IMR-90 (cell line): ENCODE results near the gene TSKU. TPM values are rescaled to one million over a fixed set of nuclear protein-coding genes. Genes with fewer than 3 reads are reported as not detected.

ENCODE experiments used
- ATAC-seq: fragments of 200-7000 bp; cut with Tn5 transposase; 2 replicates; pipeline ENCODE4 v1.9.1; 2020; ENCODE audit warnings: low read depth, mild to moderate bottlenecking, moderate library complexity
- BruUV-seq: library from RNA; stranded (reverse); fragments of 400-500 nt; replicated peaks from 2 replicates; lab custom pipeline; 2021; lab: Mats Ljungman, UMichigan
- CTCF ChIA-PET: fragments of 300-600 bp; formaldehyde crosslinking; extraction: SDS; loops from one replicate; lab custom pipeline; 2021; ENCODE audit warnings: antibody characterized with exemption; lab: Yijun Ruan, JAX
- POLR2A ChIA-PET: fragments of 300-600 bp; sonication (Branson Sonifier 250); formaldehyde crosslinking; loops from one replicate; lab custom pipeline; 2022; ENCODE audit warnings: antibody characterized with exemption; ENCODE audit not compliant: unreplicated experiment; lab: Charles Lee
- DNase-seq: peaks from one replicate; pipeline ENCODE4 v3.0.0; 2013
- H2AFZ ChIP-seq: replicated peaks from 2 replicates; pipeline ENCODE3; 2013; ENCODE audit warnings: low read length, mild to moderate bottlenecking; ENCODE audit not compliant: poor library complexity
- H2AK5ac ChIP-seq: 2 replicates; pipeline ENCODE4 v1.6.1; 2013; ENCODE audit warnings: low read depth, low read length, inconsistent platforms
- H2AK9ac ChIP-seq: replicated peaks from 2 replicates; pipeline ENCODE3; 2013; ENCODE audit warnings: mild to moderate bottlenecking, low read depth, low read length, moderate library complexity; ENCODE audit not compliant: poor library complexity
- H2BK120ac ChIP-seq: 2 replicates; pipeline ENCODE4 v1.6.1; 2013; ENCODE audit warnings: low read depth, low read length, inconsistent platforms
- H2BK15ac ChIP-seq: 3 replicates; pipeline ENCODE4 v1.6.1; 2013; ENCODE audit warnings: low read depth, low read length, inconsistent platforms
- H2BK20ac ChIP-seq: 2 replicates; pipeline ENCODE4 v1.6.1; 2013; ENCODE audit warnings: low read depth, mild to moderate bottlenecking, inconsistent platforms, low read length, moderate library complexity
- H2BK5ac ChIP-seq: 2 replicates; pipeline ENCODE4 v1.6.1; 2013; ENCODE audit warnings: mild to moderate bottlenecking, low read depth, low read length, inconsistent platforms; ENCODE audit not compliant: poor library complexity, severe bottlenecking
- H3K14ac ChIP-seq: replicated peaks from 2 replicates; pipeline ENCODE4 v1.6.1; 2013; ENCODE audit warnings: low read depth, low read length, inconsistent platforms
- H3K18ac ChIP-seq: 2 replicates; pipeline ENCODE4 v1.6.1; 2013; ENCODE audit warnings: low read depth, low read length, control low read depth
- H3K23ac ChIP-seq: 2 replicates; pipeline ENCODE4 v1.6.1; 2013; ENCODE audit warnings: low read depth, low read length, inconsistent platforms
- H3K27ac ChIP-seq: 2 replicates; pipeline ENCODE4 v1.5.1; 2013; ENCODE audit warnings: mild to moderate bottlenecking, control low read depth, low read length; ENCODE audit not compliant: insufficient read depth
- H3K27me3 ChIP-seq: 2 replicates; pipeline ENCODE4 v1.6.1; 2013; ENCODE audit warnings: low read length; ENCODE audit not compliant: control insufficient read depth, insufficient read depth
- H3K36me3 ChIP-seq: 2 replicates; pipeline ENCODE4 v1.6.1; 2013; ENCODE audit warnings: low read length, mixed read lengths; ENCODE audit not compliant: control insufficient read depth, insufficient read depth
- H3K4ac ChIP-seq: 2 replicates; pipeline ENCODE4 v1.6.1; 2013; ENCODE audit warnings: low read depth, low read length, inconsistent platforms
- H3K4me1 ChIP-seq: 2 replicates; pipeline ENCODE4 v1.6.1; 2013; ENCODE audit warnings: low read length, mixed read lengths; ENCODE audit not compliant: control insufficient read depth, insufficient read depth
- H3K4me2 ChIP-seq: 2 replicates; pipeline ENCODE4 v1.6.1; 2013; ENCODE audit warnings: low read depth, mild to moderate bottlenecking, control low read depth, low read length, moderate library complexity
- H3K4me3 ChIP-seq: 2 replicates; pipeline ENCODE4 v1.5.1; 2013; ENCODE audit warnings: low read depth, mild to moderate bottlenecking, control low read depth, low read length, moderate library complexity; ENCODE audit not compliant: insufficient read depth
- H3K56ac ChIP-seq: 2 replicates; pipeline ENCODE4 v1.6.1; 2013; ENCODE audit warnings: low read length, inconsistent platforms; ENCODE audit not compliant: insufficient read depth; ENCODE audit errors: extremely low read depth
- H3K79me1 ChIP-seq, 2 experiments: 2 replicates each; pipeline ENCODE4 v1.6.1; 2013; ENCODE audit warnings: low read length in 2 of 2, inconsistent platforms in 1 of 2, low read depth in 1 of 2
- H3K9ac ChIP-seq: 2 replicates; pipeline ENCODE4 v1.6.1; 2013; ENCODE audit warnings: low read depth, low read length, control low read depth
- H3K9me1 ChIP-seq: 2 replicates; pipeline ENCODE4 v1.6.1; 2013; ENCODE audit warnings: low read length, inconsistent platforms; ENCODE audit not compliant: insufficient read depth
- H3K9me3 ChIP-seq: 2 replicates; pipeline ENCODE4 v1.6.1; 2013; ENCODE audit warnings: low read length; ENCODE audit not compliant: control insufficient read depth, insufficient read depth
- H4K20me1 ChIP-seq: 2 replicates; pipeline ENCODE4 v1.6.1; 2013; ENCODE audit warnings: low read length, inconsistent platforms; ENCODE audit not compliant: insufficient read depth
- H4K5ac ChIP-seq: 2 replicates; pipeline ENCODE4 v1.6.1; 2013; ENCODE audit warnings: mild to moderate bottlenecking, low read depth, low read length, control low read depth
- H4K8ac ChIP-seq, 2 experiments: 2 replicates each; pipeline ENCODE4 v1.6.1; 2013; ENCODE audit warnings: low read depth in 2 of 2, low read length in 2 of 2, control low read depth in 1 of 2, inconsistent platforms in 1 of 2
- H4K91ac ChIP-seq: 2 replicates; pipeline ENCODE4 v1.6.1; 2013; ENCODE audit warnings: low read depth, low read length, inconsistent platforms; ENCODE audit not compliant: insufficient read depth
- BHLHE40 ChIP-seq: fragments of 150-350 bp; IDR thresholded peaks from 2 replicates; pipeline ENCODE4 v1.6.1; 2016; ENCODE audit warnings: mild to moderate bottlenecking, low read depth, low read length
- CEBPB ChIP-seq: IDR thresholded peaks from 2 replicates; pipeline ENCODE4 v1.6.1; 2012; ENCODE audit warnings: low read depth, low read length, improper control_type of control experiment
- CHD1 ChIP-seq: IDR thresholded peaks from 2 replicates; pipeline ENCODE4 v1.6.1; 2012; ENCODE audit warnings: low read depth, low read length, improper control_type of control experiment
- CTCF ChIP-seq: conservative IDR thresholded peaks from 2 replicates; pipeline ENCODE4 v1.5.1; 2012; ENCODE audit warnings: mild to moderate bottlenecking, low read depth, low read length, improper control_type of control experiment
- FOS ChIP-seq: fragments of 150-350 bp; IDR thresholded peaks from 2 replicates; pipeline ENCODE4 v1.6.1; 2016; ENCODE audit warnings: low read depth, low read length
- MAFK ChIP-seq: IDR thresholded peaks from 2 replicates; pipeline ENCODE4 v1.6.1; 2012; ENCODE audit warnings: low read depth, low read length, improper control_type of control experiment
- MAZ ChIP-seq: IDR thresholded peaks from 2 replicates; pipeline ENCODE4 v1.6.1; 2012; ENCODE audit warnings: low read depth, mild to moderate bottlenecking, low read length, improper control_type of control experiment, moderate library complexity, borderline replicate concordance
- MXI1 ChIP-seq: IDR thresholded peaks from 2 replicates; pipeline ENCODE4 v1.6.1; 2012; ENCODE audit warnings: low read depth, mild to moderate bottlenecking, low read length, moderate library complexity, borderline replicate concordance
- NFE2L2 ChIP-seq: fragments of 150-350 bp; IDR thresholded peaks from 2 replicates; pipeline ENCODE4 v1.6.1; 2016; ENCODE audit warnings: low read depth, mild to moderate bottlenecking, low read length
- POLR2A ChIP-seq: IDR thresholded peaks from 2 replicates; pipeline ENCODE4 v1.6.1; 2012; ENCODE audit warnings: mild to moderate bottlenecking, low read depth, low read length
- RAD21 ChIP-seq: IDR thresholded peaks from 2 replicates; pipeline ENCODE4 v1.6.1; 2012; ENCODE audit warnings: low read length, improper control_type of control experiment
- RCOR1 ChIP-seq: IDR thresholded peaks from 2 replicates; pipeline ENCODE4 v1.6.1; 2012; ENCODE audit warnings: mild to moderate bottlenecking, low read length, improper control_type of control experiment; ENCODE audit not compliant: insufficient replicate concordance
- RFX5 ChIP-seq: IDR thresholded peaks from 2 replicates; pipeline ENCODE4 v1.8.0; 2012; ENCODE audit warnings: low read depth, mild to moderate bottlenecking, low read length, moderate library complexity
- SMC3 ChIP-seq: fragments of 150-350 bp; IDR thresholded peaks from 2 replicates; pipeline ENCODE4 v1.6.1; 2016; ENCODE audit warnings: low read depth, mild to moderate bottlenecking, antibody characterized with exemption, low read length, moderate library complexity
- WGBS, 2 experiments: methylation state at CpG; one replicate each; pipeline versions ENCODE4 v1.1.5 to v1.1.7; 2013; ENCODE audit warnings: missing lambda C conversion rate in 2 of 2; ENCODE audit not compliant: insufficient read length in 1 of 2; ENCODE audit errors: extremely low coverage in 2 of 2; 5-methylcytosine and 5-hydroxymethylcytosine counted together
- dilution Hi-C: fragments of 300-500 bp; cut with HindIII; formaldehyde crosslinking; loops from one replicate; pipeline ENCODE4 v1.14.3; 2018; ENCODE audit warnings: low sequenced_read_pairs; ENCODE audit not compliant: unreplicated experiment
- in situ Hi-C: fragments of 300-500 bp; cut with MboI; formaldehyde crosslinking; loops from 3 replicates; pipeline ENCODE4 v1.14.3; 2019; ENCODE audit warnings: low sequenced_read_pairs, inconsistent platforms, mixed read lengths
- intact Hi-C: fragments of 100-400 bp; cut with micrococcal nuclease; formaldehyde crosslinking; loops from 2 replicates; pipeline ENCODE4 v1.10.0; 2022
- polyA plus RNA-seq, 3 experiments: library from polyadenylated mRNA; depleted of rRNA; stranded (reverse); fragments of >200 nt; gene quantifications; 2 replicates each; pipeline ENCODE4 v1.2.3, GENCODE V29; 2012; ENCODE audit warnings: low replicate concordance in 1 of 3
- total RNA-seq: library from RNA; depleted of rRNA; stranded (reverse); fragments of >200 nt; gene quantifications from 2 replicates; pipeline ENCODE4 v1.2.3, GENCODE V29; 2012
- TF ChIP-seq, protein P1 (sequence below): fragments of 150-350 bp; IDR thresholded peaks from 2 replicates; pipeline ENCODE4 v1.6.1; 2016; ENCODE audit warnings: low read depth, mild to moderate bottlenecking, low read length, moderate library complexity, borderline replicate concordance
- TF ChIP-seq, protein P2 (sequence below): fragments of 150-350 bp; IDR thresholded peaks from 2 replicates; pipeline ENCODE4 v1.6.1; 2017; ENCODE audit warnings: mild to moderate bottlenecking, antibody characterized with exemption, low read length, low read depth

TSKU gene
- total and polyA plus RNA-seq, 2 of the 4 experiments (the other 2 are of a cell fraction) = 6.8 to 26.6 TPM

- no peak for DNase-seq
- Histone ChIP-seq H3K23ac (no peak overlapping the region), H4K20me1 (no peaks in the 10 kb centered on the region; the same call in 1 of the 2 replicates), H3K27ac (no peak overlapping the region), H2BK120ac (no peak overlapping the region), H4K91ac (no peak overlapping the region), H3K4me3 (no peak overlapping the region), H3K9me1 (no peaks in the 10 kb centered on the region; the same call in 1 of the 2 replicates), H3K4ac (no peak overlapping the region), H4K8ac (no peak overlapping the region), H3K36me3 (no peaks in the 10 kb centered on the region), H2AFZ (no peak overlapping the region), H3K4me1 (peaks cover 8% of the 10 kb centered on the region; the same call in 1 of the 2 replicates), H3K56ac (no peak overlapping the region), H2BK20ac (no peak overlapping the region), H2BK5ac (no peak overlapping the region), H3K9me3 (no peaks in the 10 kb centered on the region), H3K9ac (no peak overlapping the region), H4K5ac (no peak overlapping the region), H3K27me3 (peaks cover 15% of the 10 kb centered on the region), H2BK15ac (no peak overlapping the region), H2AK5ac (no peak overlapping the region), H2AK9ac (no peak overlapping the region), H3K18ac (no peak overlapping the region), H3K14ac (no peak overlapping the region), H3K4me2 (no peak overlapping the region), H3K79me1 (no peaks in the 10 kb centered on the region)
- ChIA-PET POLR2A (no interaction called here), CTCF (no interaction called here)
- dilution Hi-C loops = no loop called here
- TF ChIP-seq RAD21 = no peak
- TF ChIP-seq CEBPB = no peak
- no peak for TF ChIP-seq CHD1
- no peak for TF ChIP-seq FOS
- no peak for TF ChIP-seq SMC3
- no peak for TF ChIP-seq MAFK
- no peak for TF ChIP-seq MXI1
- no peak for TF ChIP-seq CTCF
- TF ChIP-seq, protein P1, sequence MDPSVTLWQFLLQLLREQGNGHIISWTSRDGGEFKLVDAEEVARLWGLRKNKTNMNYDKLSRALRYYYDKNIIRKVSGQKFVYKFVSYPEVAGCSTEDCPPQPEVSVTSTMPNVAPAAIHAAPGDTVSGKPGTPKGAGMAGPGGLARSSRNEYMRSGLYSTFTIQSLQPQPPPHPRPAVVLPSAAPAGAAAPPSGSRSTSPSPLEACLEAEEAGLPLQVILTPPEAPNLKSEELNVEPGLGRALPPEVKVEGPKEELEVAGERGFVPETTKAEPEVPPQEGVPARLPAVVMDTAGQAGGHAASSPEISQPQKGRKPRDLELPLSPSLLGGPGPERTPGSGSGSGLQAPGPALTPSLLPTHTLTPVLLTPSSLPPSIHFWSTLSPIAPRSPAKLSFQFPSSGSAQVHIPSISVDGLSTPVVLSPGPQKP = no peak
- no peak for TF ChIP-seq BHLHE40
- no peak for TF ChIP-seq MAZ
- TF ChIP-seq, protein P2, sequence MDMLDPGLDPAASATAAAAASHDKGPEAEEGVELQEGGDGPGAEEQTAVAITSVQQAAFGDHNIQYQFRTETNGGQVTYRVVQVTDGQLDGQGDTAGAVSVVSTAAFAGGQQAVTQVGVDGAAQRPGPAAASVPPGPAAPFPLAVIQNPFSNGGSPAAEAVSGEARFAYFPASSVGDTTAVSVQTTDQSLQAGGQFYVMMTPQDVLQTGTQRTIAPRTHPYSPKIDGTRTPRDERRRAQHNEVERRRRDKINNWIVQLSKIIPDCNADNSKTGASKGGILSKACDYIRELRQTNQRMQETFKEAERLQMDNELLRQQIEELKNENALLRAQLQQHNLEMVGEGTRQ = no peak
- TF ChIP-seq POLR2A = no peak
- TF ChIP-seq RCOR1 = no peak
- no peak for TF ChIP-seq NFE2L2
- TF ChIP-seq RFX5 = no peak
- intact Hi-C loops = no loop called here
- no peak for ATAC-seq
- in situ Hi-C loops = no loop called here
- no CpG with 5 or more reads among the region's 2 CpGs for WGBS, 2 experiments
- no TSS peak for BruUV-seq
Measured at GRCh38 chr11:76750067-76750466, 33.1 kb upstream of the TSKU start.
